Lower lobe of right lung (tissue), 2 donors: ENCODE data around the gene FMNL3. TPM values are rescaled to one million over a fixed set of nuclear protein-coding genes. Genes with fewer than 3 reads are reported as not detected.
A peak's percentile ranks its signal among the peaks of the same experiment; 100 is the strongest.

Experiments used
- ATAC-seq, 2 donors: fragments of 200-7000 bp; cut with Tn5 transposase; one replicate each; pipeline ENCODE4 v1.9.1; 2020 to 2022; ENCODE audit warnings: mild to moderate bottlenecking in 2 of 2, moderate library complexity in 2 of 2
- DNase-seq: peaks from one replicate; pipeline ENCODE4 v3.0.0-alpha.2; 2020
- H3K27ac ChIP-seq: fragments of 200-600 bp; one replicate; pipeline ENCODE4 v1.8.0; 2022
- H3K27me3 ChIP-seq: fragments of 200-600 bp; one replicate; pipeline ENCODE4 v1.8.0; 2022; ENCODE audit warnings: low read depth
- H3K36me3 ChIP-seq: fragments of 200-600 bp; one replicate; pipeline ENCODE4 v1.8.0; 2022; ENCODE audit warnings: mild to moderate bottlenecking
- H3K4me1 ChIP-seq: fragments of 200-600 bp; one replicate; pipeline ENCODE4 v1.8.0; 2022
- H3K4me3 ChIP-seq: fragments of 200-600 bp; one replicate; pipeline ENCODE4 v1.8.0; 2022; ENCODE audit warnings: mild to moderate bottlenecking
- H3K9me3 ChIP-seq: fragments of 200-600 bp; one replicate; pipeline ENCODE4 v1.8.0; 2022
- CTCF ChIP-seq: fragments of 200-600 bp; IDR thresholded peaks from one replicate; pipeline ENCODE4 v1.8.0; 2022; ENCODE audit warnings: antibody characterized with exemption, mild to moderate bottlenecking
- intact Hi-C: fragments of 100-400 bp; cut with DNase I; formaldehyde crosslinking; loops from one replicate; pipeline ENCODE4 v1.11.0; 2022
- total RNA-seq: library from RNA; stranded (reverse); fragmentation: NEBNext Ultra II Directional; extraction: Animal tissue kit (Norgen Biotek cat#: 25700); gene quantifications from one replicate; pipeline ENCODE4 v1.2.1, GENCODE V29; 2021
- donor health status: DM: no; HTN: yes; CAD: no; lungs with severe emphysema.

FMNL3 gene
- total RNA-seq, 1 donor from 2014 or later, result 36.1 TPM

DNA sequence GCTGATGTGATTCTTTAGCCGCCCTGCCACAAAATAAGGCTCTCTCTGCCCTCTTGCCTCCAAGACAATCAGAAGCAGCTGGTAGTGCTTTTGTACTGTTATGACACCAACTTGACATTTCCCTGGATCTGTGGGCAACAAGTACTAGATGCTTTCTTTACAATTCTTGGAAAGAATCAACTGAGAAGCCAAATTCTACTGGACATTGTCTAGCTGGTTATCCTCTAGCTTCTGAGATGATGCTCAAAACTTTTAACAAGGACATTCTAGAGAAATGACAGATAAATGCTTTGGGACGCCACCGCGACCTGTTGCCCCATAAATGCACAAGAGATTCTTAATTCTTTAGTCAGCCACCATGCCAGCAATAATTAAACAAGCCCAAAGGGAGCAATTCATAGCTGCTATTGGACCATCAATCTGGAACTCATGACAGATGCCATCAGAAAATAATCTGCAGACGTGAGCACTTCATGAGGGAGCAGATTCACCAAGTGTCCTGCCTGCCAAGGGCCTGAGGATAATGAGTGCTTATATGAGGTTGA lies 22.8 kb downstream of the FMNL3 start:
- DNase-seq (no peak), ATAC-seq (no peak)
- Histone ChIP-seq H3K9me3 (no peaks in the 10 kb centered on the region), H3K36me3 (no peaks in the 10 kb centered on the region), H3K27ac (no peak overlapping the region), H3K27me3 (no peaks in the 10 kb centered on the region), H3K4me3 (no peak overlapping the region), H3K4me1 (peaks cover 21% of the 10 kb centered on the region)
- intact Hi-C loops, result no loop called here
- TF ChIP-seq CTCF, result no peak

GRCh38 chr12:49683599-49684309 lies 23.5 kb downstream of the FMNL3 start:
- ATAC-seq (no peak), DNase-seq (no peak)
- TF ChIP-seq CTCF, result no peak
- H3K9me3 ChIP-seq, result no peaks in the 10 kb centered on the region
- H3K4me3 ChIP-seq, result no peak overlapping the region
- H3K27me3 ChIP-seq, result no peaks in the 10 kb centered on the region
- intact Hi-C loops, result no loop called here
- no peak overlapping the region for H3K27ac ChIP-seq
- H3K36me3 ChIP-seq, result no peaks in the 10 kb centered on the region
- peaks cover 15% of the 10 kb centered on the region for H3K4me1 ChIP-seq

DNA sequence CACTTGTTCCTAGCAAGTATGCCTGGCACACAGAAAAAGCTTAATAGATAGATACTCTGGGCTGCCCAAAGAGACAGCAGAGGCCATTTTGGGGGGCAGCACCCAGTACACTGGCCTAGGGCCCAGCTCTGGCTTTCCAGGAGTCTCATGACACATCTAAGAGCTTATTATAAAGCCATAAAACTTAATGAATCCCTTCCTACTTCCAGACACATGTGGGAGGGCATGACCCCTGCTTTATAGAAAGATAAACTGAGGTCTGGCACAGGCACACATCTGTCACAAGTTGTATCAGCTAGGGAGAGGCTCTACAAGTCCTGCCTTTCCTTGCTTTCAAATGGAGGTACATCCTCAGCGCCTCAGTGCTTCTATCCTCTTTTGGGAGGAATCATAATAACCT lies 27.1 kb downstream of the FMNL3 start:
- Histone ChIP-seq H3K4me3 (no peak overlapping the region), H3K27ac (no peak overlapping the region), H3K27me3 (no peaks in the 10 kb centered on the region), H3K36me3 (no peaks in the 10 kb centered on the region), H3K4me1 (peaks cover 22% of the 10 kb centered on the region), H3K9me3 (no peaks in the 10 kb centered on the region)
- TF ChIP-seq CTCF, result no peak
- DNase-seq (no peak), ATAC-seq (no peak)
- intact Hi-C loops, result no loop called here

DNA sequence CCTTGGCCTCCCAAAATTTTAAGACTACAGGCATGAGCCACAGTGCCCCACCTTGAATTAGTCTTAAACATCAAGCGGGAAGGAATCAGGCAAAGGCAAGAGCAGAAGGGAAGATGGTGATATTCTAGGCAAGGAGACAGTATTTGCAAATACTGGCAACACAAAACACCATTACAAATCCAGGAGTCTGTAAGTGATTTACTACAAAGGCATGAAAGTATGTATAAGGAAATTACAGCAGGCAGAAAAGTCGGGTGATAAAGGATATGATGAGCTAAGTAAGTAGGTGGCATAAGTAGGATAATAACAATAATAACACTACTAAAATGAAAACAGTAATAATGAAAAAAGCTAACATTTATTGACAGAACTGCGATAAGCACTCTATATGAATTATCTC lies 28.5 kb downstream of the FMNL3 start:
- H3K27ac ChIP-seq, result no peak overlapping the region
- no peak for DNase-seq
- H3K4me1 ChIP-seq, result peaks cover 25% of the 10 kb centered on the region
- no peaks in the 10 kb centered on the region for H3K27me3 ChIP-seq
- TF ChIP-seq CTCF, result no peak
- H3K4me3 ChIP-seq, result no peak overlapping the region
- intact Hi-C loops, result no loop called here
- H3K9me3 ChIP-seq, result no peaks in the 10 kb centered on the region
- H3K36me3 ChIP-seq, result no peaks in the 10 kb centered on the region
- no peak for ATAC-seq

- Histone ChIP-seq H3K27ac (peak overlapping the region; percentile 87), H3K9me3 (no peaks in the 10 kb centered on the region), H3K4me3 (no peak overlapping the region), H3K36me3 (no peaks in the 10 kb centered on the region), H3K27me3 (no peaks in the 10 kb centered on the region), H3K4me1 (peaks cover 57% of the 10 kb centered on the region)
- ATAC-seq (no peak), DNase-seq (no peak)
- intact Hi-C loops, result no loop called here
- no peak for TF ChIP-seq CTCF
Measured at GRCh38 chr12:49675137-49675536, 32.1 kb downstream of the FMNL3 start.
